Measurements from ENCODE around the gene HEMK1.

- TF ChIP-seq, protein P1, sequence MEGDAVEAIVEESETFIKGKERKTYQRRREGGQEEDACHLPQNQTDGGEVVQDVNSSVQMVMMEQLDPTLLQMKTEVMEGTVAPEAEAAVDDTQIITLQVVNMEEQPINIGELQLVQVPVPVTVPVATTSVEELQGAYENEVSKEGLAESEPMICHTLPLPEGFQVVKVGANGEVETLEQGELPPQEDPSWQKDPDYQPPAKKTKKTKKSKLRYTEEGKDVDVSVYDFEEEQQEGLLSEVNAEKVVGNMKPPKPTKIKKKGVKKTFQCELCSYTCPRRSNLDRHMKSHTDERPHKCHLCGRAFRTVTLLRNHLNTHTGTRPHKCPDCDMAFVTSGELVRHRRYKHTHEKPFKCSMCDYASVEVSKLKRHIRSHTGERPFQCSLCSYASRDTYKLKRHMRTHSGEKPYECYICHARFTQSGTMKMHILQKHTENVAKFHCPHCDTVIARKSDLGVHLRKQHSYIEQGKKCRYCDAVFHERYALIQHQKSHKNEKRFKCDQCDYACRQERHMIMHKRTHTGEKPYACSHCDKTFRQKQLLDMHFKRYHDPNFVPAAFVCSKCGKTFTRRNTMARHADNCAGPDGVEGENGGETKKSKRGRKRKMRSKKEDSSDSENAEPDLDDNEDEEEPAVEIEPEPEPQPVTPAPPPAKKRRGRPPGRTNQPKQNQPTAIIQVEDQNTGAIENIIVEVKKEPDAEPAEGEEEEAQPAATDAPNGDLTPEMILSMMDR (IDR thresholded peaks at IDR 0.05), result no peak
- TF ChIP-seq POLR2AphosphoS5 (IDR thresholded peaks at IDR 0.05) (no peak), POLR2A (IDR thresholded peaks at IDR 0.05) (no peak)
Measured at GRCh38 chr3:50531201-50531600, 38.1 kb upstream of the HEMK1 start.
